ENCODE results near the gene VPS72. TPM values are rescaled to one million over a fixed set of nuclear protein-coding genes. Genes with fewer than 3 reads are reported as not detected.

The VPS72 gene
- total RNA-seq, 1 experiment from 2014 or later, result 68.9 TPM

- TF ChIP-seq EGR1 (IDR thresholded peaks at IDR 0.05; ENCODE audit: low read depth) (no peak), ELF1 (IDR thresholded peaks at IDR 0.05; ENCODE audit: borderline replicate concordance, low read depth) (no peak), ATF3 (IDR thresholded peaks at IDR 0.05) (no peak), FOSL1 (IDR thresholded peaks at IDR 0.05; ENCODE audit: low read depth) (no peak), SP1 (IDR thresholded peaks at IDR 0.05; ENCODE audit: low read depth) (no peak), POLR2A (IDR thresholded peaks at IDR 0.05; ENCODE audit: borderline replicate concordance, extremely low read depth, insufficient read depth, insufficient read length) (no peak), EZH2phosphoT487 (IDR thresholded peaks at IDR 0.05; ENCODE audit: borderline replicate concordance) (no peak), ZFX (IDR thresholded peaks at IDR 0.05) (no peak), SRF (IDR thresholded peaks at IDR 0.05; ENCODE audit: low read depth) (no peak)
- TF ChIP-seq, protein P1, sequence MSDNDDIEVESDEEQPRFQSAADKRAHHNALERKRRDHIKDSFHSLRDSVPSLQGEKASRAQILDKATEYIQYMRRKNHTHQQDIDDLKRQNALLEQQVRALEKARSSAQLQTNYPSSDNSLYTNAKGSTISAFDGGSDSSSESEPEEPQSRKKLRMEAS (IDR thresholded peaks at IDR 0.05), result no peak
- ATAC-seq (no peak), DNase-seq (ENCODE audit: low read depth, low spot score) (no peak)
- H3K27ac ChIP-seq (ENCODE audit: low read depth, low read length), result no peak overlapping the region
- CTCF ChIA-PET, result interaction anchor here (1.4 kb wide), 1 partner anchor 67 kb away, joined by 5 read pairs; no protein-coding TSS in a partner anchor
- RAD21 ChIA-PET (ENCODE audit: low non-redundant PET in 1 of 2, low total read pairs in 2 of 2, uncharacterized antibody in 2 of 2, unreplicated experiment in 2 of 2), result no interaction called here
- no peaks in the 10 kb centered on the region for H3K27me3 ChIP-seq (ENCODE audit: insufficient read depth, low read length)
- H3K79me2 ChIP-seq (ENCODE audit: insufficient read depth, low read length), result peaks cover 24% of the 10 kb centered on the region; the same call in 1 of the 2 replicates
- H3K4me2 ChIP-seq (ENCODE audit: low read length), result peak overlapping the region; percentile 85
- H3K9ac ChIP-seq (ENCODE audit: low read length), result peak overlapping the region; percentile 84
- H4K20me1 ChIP-seq (ENCODE audit: insufficient read depth), result no peaks in the 10 kb centered on the region
- no peak overlapping the region for H2AFZ ChIP-seq (ENCODE audit: low read depth, low read length, poor library complexity, severe bottlenecking)
- H3K36me3 ChIP-seq (ENCODE audit: control insufficient read depth in 1 of 2, insufficient read depth in 2 of 2, low read length in 2 of 2), result peaks cover 2 to 12% of the 10 kb centered on the region in 2 experiments; a peak in 3 of 4 replicates
- no peaks in the 10 kb centered on the region for H3K9me2 ChIP-seq (ENCODE audit: insufficient read depth)
- no TSS peak for BruUV-seq (replicated peaks)
- POLR2A ChIA-PET, result interaction anchor here (0.7 to 1.0 kb wide), 2 partner anchors 19 to 23 kb away, joined by 3 read pairs; partner anchors contain the start of gene VPS72
- peak overlapping the region; percentile 83 to 88 for H3K4me3 ChIP-seq (replicated peaks in 1 of 2; ENCODE audit: low read depth in 1 of 2, low read length in 2 of 2)
- intact Hi-C loops (cut with micrococcal nuclease), result no loop called here
- H3K9me3 ChIP-seq (ENCODE audit: control insufficient read depth in 1 of 2, insufficient read depth in 1 of 2, low read depth in 1 of 2, low read length in 2 of 2), result no peaks in the 10 kb centered on the region
- peaks cover 11 to 19% of the 10 kb centered on the region in 2 experiments for H3K4me1 ChIP-seq (ENCODE audit: control insufficient read depth in 1 of 2, insufficient read depth in 2 of 2, low read length in 2 of 2)
Observed at GRCh38 chr1:151167116-151167515, 22.9 kb downstream of the VPS72 start.

- ChIA-PET RAD21 (ENCODE audit: low non-redundant PET in 1 of 2, low total read pairs in 2 of 2, uncharacterized antibody in 2 of 2, unreplicated experiment in 2 of 2) (no interaction called here), CTCF (interaction anchor here (1.4 kb wide), 1 partner anchor 67 kb away, joined by 5 read pairs; no protein-coding TSS in a partner anchor), POLR2A (interaction anchor here (0.7 to 1.0 kb wide), 2 partner anchors 18 to 23 kb away, joined by 3 read pairs; partner anchors contain the start of gene VPS72)
- no peak overlapping the region for H2AFZ ChIP-seq (ENCODE audit: low read depth, low read length, poor library complexity, severe bottlenecking)
- no peak for TF ChIP-seq ZNF274 (IDR thresholded peaks at IDR 0.05; ENCODE audit: low read depth, low read length)
- no peak for TF ChIP-seq SIN3A (IDR thresholded peaks at IDR 0.05; ENCODE audit: low read depth)
- no peak for TF ChIP-seq ZFX (IDR thresholded peaks at IDR 0.05)
- TF ChIP-seq ELF1 (IDR thresholded peaks at IDR 0.05; ENCODE audit: borderline replicate concordance, low read depth), result no peak
- TF ChIP-seq SRF (IDR thresholded peaks at IDR 0.05; ENCODE audit: low read depth), result no peak
- no peak for TF ChIP-seq POLR2AphosphoS5 (IDR thresholded peaks at IDR 0.05; ENCODE audit: low read depth, low read length)
- TF ChIP-seq EZH2 (IDR thresholded peaks at IDR 0.05), result no peak
- TF ChIP-seq FOSL1 (IDR thresholded peaks at IDR 0.05; ENCODE audit: low read depth), result no peak
- no peak for TF ChIP-seq CTCF (IDR thresholded peaks at IDR 0.05 in 2 of 3, conservative IDR thresholded peaks at IDR 0.05 in 1 of 3; ENCODE audit: borderline replicate concordance in 1 of 3, insufficient read depth in 1 of 3, low read depth in 2 of 3, low read length in 2 of 3)
- no peak for TF ChIP-seq RAD21 (IDR thresholded peaks at IDR 0.05; ENCODE audit: low read depth)
- TF ChIP-seq, protein P1 (IDR thresholded peaks at IDR 0.05), result no peak
- peak; percentile 28 for ATAC-seq
- H3K9me2 ChIP-seq (ENCODE audit: insufficient read depth), result no peaks in the 10 kb centered on the region
- H3K4me3 ChIP-seq (replicated peaks in 1 of 2; ENCODE audit: low read depth in 1 of 2, low read length in 2 of 2), result peak overlapping the region; percentile 83 to 88
- peak overlapping the region; percentile 84 for H3K9ac ChIP-seq (ENCODE audit: low read length)
- peaks cover 11 to 19% of the 10 kb centered on the region in 2 experiments for H3K4me1 ChIP-seq (ENCODE audit: control insufficient read depth in 1 of 2, insufficient read depth in 2 of 2, low read length in 2 of 2)
- H3K36me3 ChIP-seq (ENCODE audit: control insufficient read depth in 1 of 2, insufficient read depth in 2 of 2, low read length in 2 of 2), result peaks cover 2 to 12% of the 10 kb centered on the region in 2 experiments; a peak in 3 of 4 replicates
- H3K27ac ChIP-seq (ENCODE audit: low read depth, low read length), result peak overlapping the region; percentile 57
- peaks cover 24% of the 10 kb centered on the region; the same call in 1 of the 2 replicates for H3K79me2 ChIP-seq (ENCODE audit: insufficient read depth, low read length)
- no TSS peak for BruUV-seq (replicated peaks)
- DNase-seq (ENCODE audit: low read depth, low spot score), result no peak
- intact Hi-C loops (cut with micrococcal nuclease), result no loop called here
- no peaks in the 10 kb centered on the region for H3K27me3 ChIP-seq (ENCODE audit: insufficient read depth, low read length)
- H3K4me2 ChIP-seq (ENCODE audit: low read length), result peak overlapping the region; percentile 85
- no peaks in the 10 kb centered on the region for H3K9me3 ChIP-seq (ENCODE audit: control insufficient read depth in 1 of 2, insufficient read depth in 1 of 2, low read depth in 1 of 2, low read length in 2 of 2)
- no peaks in the 10 kb centered on the region for H4K20me1 ChIP-seq (ENCODE audit: insufficient read depth)
Observed at GRCh38 chr1:151166505-151166956, 23.5 kb downstream of the VPS72 start.

Data from HCT116 (cell line).